K562 (cell line): ENCODE results near the gene HCCS. TPM values are rescaled to one million over a fixed set of nuclear protein-coding genes. Genes with fewer than 3 reads are reported as not detected.

ENCODE experiments used
- ATAC-seq: fragments of 200-7000 bp; cut with Tn5 transposase; 3 replicates; pipeline ENCODE4 v1.9.1; 2020; ENCODE audit warnings: moderate library complexity
- Bru-seq: library from RNA; stranded (reverse); fragments of 400-500 nt; gene quantifications from one replicate; lab custom pipeline; 2021; lab: Mats Ljungman, UMichigan
- BruChase-seq, 2 experiments: library from RNA; stranded (reverse); fragments of 400-500 nt; gene quantifications; one replicate each; lab custom pipeline; 2021; lab: Mats Ljungman, UMichigan
- BruUV-seq: library from RNA; stranded (reverse); fragments of 400-500 nt; replicated peaks from 2 replicates; lab custom pipeline; 2021; lab: Mats Ljungman, UMichigan
- CTCF ChIA-PET: fragments of 300-600 bp; formaldehyde crosslinking; extraction: SDS; loops from one replicate; lab custom pipeline; 2021; ENCODE audit warnings: low intra/inter-chr PET ratio; lab: Yijun Ruan, JAX
- POLR2A ChIA-PET: fragments of 300-600, 350-650 bp; sonication (Branson Sonifier 250); formaldehyde crosslinking; extraction: SDS; loops from one replicate; lab custom pipeline; 2021; ENCODE audit warnings: antibody characterized with exemption, inconsistent platforms; lab: Yijun Ruan, JAX
- DNase-seq, 4 experiments: peaks; one replicate each; pipeline versions ENCODE4 v3.0.0 to v3.0.0-alpha.2; 2011 to 2018; ENCODE audit warnings: low spot score in 3 of 4, mixed read lengths in 3 of 4; ENCODE audit errors: extremely low read depth in 1 of 4
- FAIRE-seq: peaks from 2 replicates; lab custom pipeline; 2011; peaks lifted over from hg19 to GRCh38; lab: Jason Lieb, UNC
- H2AFZ ChIP-seq: 2 replicates; pipeline ENCODE4 v1.6.0; 2011; ENCODE audit warnings: low read depth, low read length, control low read depth, inconsistent platforms
- H3K27ac ChIP-seq: fragments of 200-600 bp; 3 replicates; pipeline ENCODE4 v1.8.0; 2011; ENCODE audit warnings: low read depth, mild to moderate bottlenecking, control low read depth, inconsistent platforms, low read length, moderate library complexity, mixed read lengths; ENCODE audit errors: extremely low read depth
- H3K27me3 ChIP-seq, 2 experiments: fragments of 300-600 bp in 1 of 2; 2 replicates in 1 of 2; 3 replicates in 1 of 2; pipeline versions ENCODE4 v1.6.0 to v1.8.0; 2011; ENCODE audit warnings: inconsistent platforms in 2 of 2, low read length in 2 of 2, mild to moderate bottlenecking in 1 of 2, mixed read lengths in 1 of 2, moderate library complexity in 1 of 2; ENCODE audit not compliant: control insufficient read depth in 2 of 2, insufficient read depth in 2 of 2
- H3K36me3 ChIP-seq: fragments of 300-600 bp; 3 replicates; pipeline ENCODE4 v1.8.0; 2011; ENCODE audit warnings: mild to moderate bottlenecking, low read length, inconsistent platforms; ENCODE audit not compliant: control insufficient read depth, insufficient read depth
- H3K4me1 ChIP-seq, 2 experiments: fragments of 200-600 bp in 1 of 2; replicated peaks in 1 of 2; 2 replicates in 1 of 2; 3 replicates in 1 of 2; pipeline versions ENCODE4 v1.5.1 to v1.8.0; 2011; ENCODE audit warnings: inconsistent platforms in 2 of 2, low read length in 2 of 2, mild to moderate bottlenecking in 1 of 2, mixed read lengths in 1 of 2, moderate library complexity in 1 of 2; ENCODE audit not compliant: control insufficient read depth in 2 of 2, insufficient read depth in 2 of 2
- H3K4me2 ChIP-seq: 2 replicates; pipeline ENCODE4 v1.6.1; 2011; ENCODE audit warnings: low read length, control low read depth, inconsistent platforms, mixed read lengths; ENCODE audit not compliant: insufficient read depth
- H3K4me3 ChIP-seq: fragments of 200-600 bp; sonication (generic), shearing (Covaris generic); 2 replicates; pipeline ENCODE4 v1.5.1; 2016; ENCODE audit warnings: control low read depth, inconsistent platforms
- H3K79me2 ChIP-seq: fragments of 200-600 bp; 3 replicates; pipeline ENCODE4 v1.8.0; 2011; ENCODE audit warnings: low read length, inconsistent platforms; ENCODE audit not compliant: control insufficient read depth, insufficient read depth
- H3K9ac ChIP-seq, 2 experiments: 2 replicates each; pipeline versions ENCODE4 v1.6.0 to v1.6.1; 2011; ENCODE audit warnings: low read depth in 2 of 2, low read length in 2 of 2, control low read depth in 1 of 2, inconsistent platforms in 1 of 2, mild to moderate bottlenecking in 1 of 2, mixed read lengths in 1 of 2; ENCODE audit not compliant: insufficient read depth in 1 of 2
- H3K9me1 ChIP-seq: one replicate; pipeline ENCODE4 v1.6.0; 2011; ENCODE audit warnings: inconsistent platforms, mild to moderate bottlenecking, low read length, moderate library complexity; ENCODE audit not compliant: control insufficient read depth, insufficient read depth
- H3K9me3 ChIP-seq: replicated peaks from 2 replicates; pipeline ENCODE4 v1.5.1; 2011; ENCODE audit warnings: low read depth, low read length, inconsistent platforms; ENCODE audit not compliant: control insufficient read depth, insufficient read depth
- H4K20me1 ChIP-seq: replicated peaks from 2 replicates; pipeline ENCODE4 v1.6.1; 2011; ENCODE audit warnings: low read length, inconsistent platforms, mixed read lengths; ENCODE audit not compliant: control insufficient read depth, insufficient read depth
- ARHGAP35 ChIP-seq: fragments of 450-650 bp; IDR thresholded peaks from 2 replicates; pipeline ENCODE4 v1.6.1; 2018; ENCODE audit not compliant: partially characterized antibody
- ETV1 ChIP-seq: fragments of 450-650 bp; conservative IDR thresholded peaks from 2 replicates; pipeline ENCODE4 v1.6.1; 2016; ENCODE audit warnings: missing genetic modification characterization, control low read depth, low read depth, missing compliant biosample characterization
- FOXK2 ChIP-seq, 2 experiments: fragments of 450-650 bp; IDR thresholded peaks in 1 of 2; conservative IDR thresholded peaks in 1 of 2; 2 replicates each; pipeline ENCODE4 v1.6.1; 2016; ENCODE audit warnings: low read depth in 2 of 2, mild to moderate bottlenecking in 1 of 2
- HOXB6 ChIP-seq: fragments of 250-450 bp; sonication (Bioruptor Pico); IDR thresholded peaks from 2 replicates; pipeline ENCODE4 v1.5.1; 2022; ENCODE audit warnings: mild to moderate bottlenecking, borderline replicate concordance
- MTA1 ChIP-seq: fragments of 450-650 bp; IDR thresholded peaks from 2 replicates; pipeline ENCODE4 v1.6.1; 2017; ENCODE audit warnings: borderline replicate concordance
- SMARCA5 ChIP-seq: fragments of 450-650 bp; IDR thresholded peaks from 2 replicates; pipeline ENCODE4 v1.6.1; 2016
- TBP ChIP-seq: optimal IDR thresholded peaks from 2 replicates; pipeline ENCODE3; 2011; ENCODE audit warnings: low read depth, low read length, improper control_type of control experiment
- ZNF217 ChIP-seq: sonication (generic); formaldehyde crosslinking; IDR thresholded peaks from 2 replicates; pipeline ENCODE4 v1.8.0; 2022; ENCODE audit warnings: mild to moderate bottlenecking, missing genetic modification reagents
- ZNF561 ChIP-seq: fragments of 450-650 bp; formaldehyde crosslinking; conservative IDR thresholded peaks from 2 replicates; pipeline ENCODE4 v1.4.0; 2020; ENCODE audit warnings: mild to moderate bottlenecking, moderate library complexity
- ZNF695 ChIP-seq: fragments of 450-650 bp; formaldehyde crosslinking; IDR thresholded peaks from 2 replicates; pipeline ENCODE4 v1.4.0; 2020; ENCODE audit warnings: mild to moderate bottlenecking, moderate library complexity
- WGBS: fragments of 100-300 bp; shearing (Covaris generic); methylation state at CpG from one replicate; pipeline ENCODE4 v1.1.6; 2016; ENCODE audit warnings: low coverage, mixed read lengths; ENCODE audit not compliant: insufficient coverage; ENCODE audit errors: missing lambda C conversion rate; 5-methylcytosine and 5-hydroxymethylcytosine counted together
- in situ Hi-C: fragments of 300-500 bp; cut with MboI; formaldehyde crosslinking; loops from 4 replicates; pipeline ENCODE4 v1.15.0; 2018; ENCODE audit warnings: inconsistent platforms, mixed read lengths
- intact Hi-C: fragments of 100-400 bp; cut with micrococcal nuclease; formaldehyde crosslinking; loops from 2 replicates; pipeline ENCODE4 v1.14.2; 2022
- long read RNA-seq, 3 experiments: library from polyadenylated mRNA in 2 of 3; library from RNA in 1 of 3; unstranded in 2 of 3; stranded (forward) in 1 of 3; transcript quantifications; one replicate each; pipeline ENCODE4 v2.0.0, GENCODE V29; 2019 to 2022
- polyA minus RNA-seq, 3 experiments: library from RNA; depleted of rRNA, polyadenylated mRNA; stranded (reverse); fragments of >200 nt; gene quantifications; 2 replicates each; pipeline ENCODE4 v1.2.3, GENCODE V29; 2011
- polyA plus RNA-seq, 8 experiments: library from polyadenylated mRNA; depleted of rRNA in 4 of 8; stranded (reverse) in 5 of 8; unstranded in 3 of 8; fragments of >200 nt; fragmentation: Nextera tagmentation in 2 of 8; fragmentation: Illumina TruSeq in 1 of 8; extraction: Ambion mirVana in 2 of 8; extraction: Trizol in 1 of 8; gene quantifications; 2 replicates each; pipeline versions ENCODE4 v1.2.1 to v1.2.3, GENCODE V29; 2011 to 2014; ENCODE audit warnings: inconsistent platforms in 1 of 8, missing spikeins in 1 of 8
- total RNA-seq, 7 experiments: library from RNA; depleted of rRNA in 6 of 7; stranded (reverse); fragments of >200 nt in 6 of 7; fragmentation: Illumina TruSeq in 2 of 7; extraction: Trizol in 2 of 7; gene quantifications; 2 replicates each; pipeline versions ENCODE4 v1.2.1 to v1.2.3, GENCODE V29; 2011 to 2021; ENCODE audit warnings: low replicate concordance in 1 of 7
- TF ChIP-seq, protein P1 (sequence below): sonication (generic); formaldehyde crosslinking; IDR thresholded peaks from 2 replicates; pipeline ENCODE4 v1.9.0; 2022; ENCODE audit warnings: mild to moderate bottlenecking, missing genetic modification reagents

The HCCS gene
- 8.4 and 10.2 TPM in 2 replicates for total RNA-seq (2011; cell fraction: chromatin; rRNA removed; ENCODE audit: low replicate concordance)
- total RNA-seq (2011; cell fraction: nucleolus; rRNA removed): 10.5 and 11.3 TPM in 2 replicates
- total RNA-seq (2011; cell fraction: nucleoplasm; rRNA removed): 13.2 and 18.2 TPM in 2 replicates
- total RNA-seq (2014; rRNA removed): 49.4 and 51.3 TPM in 2 replicates
- total RNA-seq (2014; rRNA removed; fragmentation: Illumina TruSeq; extraction: Trizol): 66.9 and 71.1 TPM in 2 replicates
- 50.5 and 53.4 TPM in 2 replicates for total RNA-seq (2015; rRNA removed; fragmentation: Illumina TruSeq; extraction: Trizol)
- 64.8 and 70.1 TPM in 2 replicates for total RNA-seq (2021)
- 53.8 and 70.5 TPM in 2 replicates for polyA plus RNA-seq (2011; rRNA removed)
- polyA plus RNA-seq (2011; cell fraction: cytosol; rRNA removed): 24.6 and 35.4 TPM in 2 replicates
- polyA plus RNA-seq (2011; cell fraction: nucleus; rRNA removed): 12.7 and 17.6 TPM in 2 replicates
- 37.4 and 67.9 TPM in 2 replicates for polyA plus RNA-seq (2012)
- 71.0 and 72.3 TPM in 2 replicates for polyA plus RNA-seq (2014; fragmentation: Illumina TruSeq; extraction: Trizol)
- 10 to 100 TPM; 22.9 to 26.8 TPM for polyA plus RNA-seq (2014; fragmentation: Nextera tagmentation; extraction: Ambion mirVana)
- 71.9 and 81.5 TPM in 2 replicates for polyA plus RNA-seq (2014; rRNA removed)
- 52.3 and 64.9 TPM in 2 replicates for polyA minus RNA-seq (2011; rRNA and poly(A)+ RNA removed)
- 13.9 and 27.8 TPM in 2 replicates for polyA minus RNA-seq (2011; cell fraction: cytosol; rRNA and poly(A)+ RNA removed)
- polyA minus RNA-seq (2011; cell fraction: nucleus; rRNA and poly(A)+ RNA removed): 4.7 and 8.8 TPM in 2 replicates
- Bru-seq, nascent RNA: percentile 93 among the genes with signal in this experiment
- percentile 87 among the genes with signal in this experiment for BruChase-seq, experiment 1, labeled RNA remaining after a 2-hour chase
- percentile 88 among the genes with signal in this experiment for BruChase-seq, experiment 2, labeled RNA remaining after a 6-hour chase
- long read RNA-seq, experiment 1, transcript HCCS-201 (7 exons, 2,277 nt): minor isoform, 10 of 174 reads
- long read RNA-seq, experiment 1, transcript HCCS-202 (7 exons, 1,072 nt): major isoform, 137 of 174 reads
- long read RNA-seq, experiment 1, partial matches to known transcripts: 19 of 174 reads
- long read RNA-seq, experiment 1, other reads (novel, unspliced or antisense): 7 of 174 reads
- long read RNA-seq, experiment 2, transcript HCCS-202 (7 exons, 1,072 nt): major isoform, 85 of 113 reads
- long read RNA-seq, experiment 2, partial matches to known transcripts: 10 of 113 reads
- long read RNA-seq, experiment 2, other reads (novel, unspliced or antisense): 17 of 113 reads
- long read RNA-seq, experiment 3, transcript HCCS-202 (7 exons, 1,072 nt): major isoform, 27 of 38 reads
- long read RNA-seq, experiment 3, partial matches to known transcripts: 7 of 38 reads
- long read RNA-seq, experiment 3, other reads (novel, unspliced or antisense): 1 of 38 reads

DNA sequence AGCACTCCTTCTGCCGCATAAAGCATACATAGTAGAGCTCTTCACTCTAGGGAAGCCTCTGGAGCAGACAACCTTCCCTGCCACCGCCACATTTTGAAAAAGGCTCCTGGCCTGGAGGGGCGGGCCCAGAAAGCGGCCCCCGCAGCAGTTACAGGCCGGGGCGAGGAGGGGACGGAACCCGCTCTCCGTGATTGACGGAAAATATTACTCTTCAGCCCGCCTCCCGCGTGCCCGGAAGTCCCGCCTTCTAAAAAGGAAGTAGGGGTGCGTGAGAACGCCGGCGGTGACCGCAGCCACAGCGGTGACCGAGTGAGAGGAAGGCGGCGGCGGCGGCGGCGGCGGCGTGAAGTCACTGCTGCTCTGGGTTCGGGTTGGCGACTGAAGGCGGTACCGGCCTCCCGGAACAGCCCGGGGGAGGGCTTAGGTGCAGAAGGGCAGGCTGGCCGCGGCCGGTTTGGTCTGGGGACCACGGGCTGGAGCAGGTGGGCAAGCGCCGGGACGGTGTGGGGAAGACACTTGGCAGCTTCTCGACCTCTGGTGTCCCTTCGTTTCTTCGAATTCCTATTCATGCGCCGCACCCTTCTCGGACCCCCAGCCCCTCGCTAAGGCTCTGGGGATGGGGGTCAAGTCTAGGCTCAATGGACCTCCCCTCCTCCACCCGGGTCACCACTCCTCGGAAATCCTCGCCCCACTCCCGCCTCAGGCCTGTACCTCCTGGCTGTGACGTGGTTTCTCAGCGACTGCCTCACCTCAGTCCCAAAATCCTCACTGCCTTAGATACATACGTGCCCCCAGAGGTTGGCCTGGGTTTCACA, at the start of gene HCCS:
TSS of gene HCCS (plus strand) at position 296 of the 815 bp plus-strand sequence. CDS start 729 bp downstream, outside the sequence.
- ChIA-PET CTCF (no interaction called here), POLR2A (interaction anchor here (0.6 to 1.6 kb wide), 5 partner anchors 13 to 907 kb away, joined by 3 to 5 read pairs (median 3); no protein-coding TSS in a partner anchor)
- BruUV-seq: no TSS peak
- peaks cover 5% of the 10 kb centered on the region; the same call in 1 of the 2 replicates for H4K20me1 ChIP-seq
- FAIRE-seq (peak; percentile 90), ATAC-seq (peak; percentile 97), DNase-seq (peak; percentile 88 to 92 (median 90))
- H3K79me2 ChIP-seq: peaks cover 44% of the 10 kb centered on the region
- H2AFZ ChIP-seq: peak within 1 kb of the TSS; percentile 88
- peaks cover 41% of the 10 kb centered on the region for H3K36me3 ChIP-seq
- intact Hi-C loops (no loop called here), in situ Hi-C loops (no loop called here)
- peak within 1 kb of the TSS; percentile 90 for H3K4me3 ChIP-seq
- 0% methylated on average over 25 of the region's 58 CpGs for WGBS
- peaks cover 4% of the 10 kb centered on the region in 2 experiments; a peak in 3 of 5 replicates for H3K4me1 ChIP-seq
- no peaks in the 10 kb centered on the region for H3K9me1 ChIP-seq
- peak within 1 kb of the TSS; percentile 96 for H3K27ac ChIP-seq
- peaks cover 3% of the 10 kb centered on the region; the same call in 1 of the 2 replicates for H3K9me3 ChIP-seq
- H3K27me3 ChIP-seq: no peaks in the 10 kb centered on the region
- H3K9ac ChIP-seq: peak within 1 kb of the TSS; percentile 96 to 98
- H3K4me2 ChIP-seq: peak within 1 kb of the TSS; percentile 88
- TF ChIP-seq ZNF695 (CRISPR knock-in tag) (no peak), ZNF561 (CRISPR knock-in tag) (no peak), SMARCA5 (no peak), ETV1 (no peak), ZNF217 (CRISPR knock-in tag) (no peak), ARHGAP35 (no peak), HOXB6 (CRISPR knock-in tag) (no peak), TBP (peak; percentile 54), FOXK2 (conservative IDR thresholded peaks at IDR 0.05 in 1 of 2, IDR thresholded peaks at IDR 0.05 in 1 of 2; ENCODE audit: low read depth in 2 of 2) (no peak), MTA1 (peak; percentile 84)
- TF ChIP-seq, protein P1, sequence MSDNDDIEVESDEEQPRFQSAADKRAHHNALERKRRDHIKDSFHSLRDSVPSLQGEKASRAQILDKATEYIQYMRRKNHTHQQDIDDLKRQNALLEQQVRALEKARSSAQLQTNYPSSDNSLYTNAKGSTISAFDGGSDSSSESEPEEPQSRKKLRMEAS (CRISPR knock-in tag): peak; percentile 73
